Activated CD4-positive, alpha-beta T cell treated with anti-CD3 and anti-CD28 coated beads, Interleukin-2, amount 10 ng/mL, durations not matched to agents 24 days and 14 days (primary cell): ENCODE data around the gene DOLK. TPM values are rescaled to one million over a fixed set of nuclear protein-coding genes. Genes with fewer than 3 reads are reported as not detected.
A peak's percentile ranks its signal among the peaks of the same experiment; 100 is the strongest.

Experiments
- DNase-seq: peaks from one replicate; pipeline ENCODE4 v3.0.0; 2022
- H3K27ac Mint-ChIP-seq: one replicate; pipeline ENCODE4 v1.8.0; 2022; ENCODE audit warnings: mild to moderate bottlenecking, mixed read lengths
- H3K27me3 Mint-ChIP-seq: one replicate; pipeline ENCODE4 v1.8.0; 2022; ENCODE audit warnings: mixed read lengths
- H3K36me3 Mint-ChIP-seq: one replicate; pipeline ENCODE4 v1.8.0; 2022; ENCODE audit warnings: low read depth, mild to moderate bottlenecking, mixed read lengths
- H3K4me1 Mint-ChIP-seq: one replicate; pipeline ENCODE4 v1.8.0; 2021; ENCODE audit warnings: mixed read lengths
- H3K4me3 Mint-ChIP-seq: one replicate; pipeline ENCODE4 v1.8.0; 2022; ENCODE audit warnings: mild to moderate bottlenecking, moderate library complexity, mixed read lengths
- H3K9me3 Mint-ChIP-seq: one replicate; pipeline ENCODE4 v1.8.0; 2021; ENCODE audit warnings: mixed read lengths
- intact Hi-C: fragments of 100-400 bp; cut with micrococcal nuclease; formaldehyde crosslinking; loops from one replicate; pipeline ENCODE4 v1.15.1; 2023
- total RNA-seq: library from RNA; stranded (reverse); gene quantifications from 2 replicates; pipeline ENCODE4 v1.2.3, GENCODE V29; 2022

The DOLK gene
- total RNA-seq, 1 donor from 2014 or later: 15.2 TPM

GRCh38 chr9:128908372-128908771, 39.0 kb downstream of the DOLK start:
- DNase-seq: no peak
- Mint-ChIP-seq H3K4me3 (no peak overlapping the region), H3K4me1 (peaks cover 50% of the 10 kb centered on the region), H3K27ac (no peak overlapping the region), H3K9me3 (no peaks in the 10 kb centered on the region), H3K27me3 (no peaks in the 10 kb centered on the region), H3K36me3 (peaks cover 44% of the 10 kb centered on the region)
- intact Hi-C loops: no loop called here

- H3K36me3 Mint-ChIP-seq: peaks cover 31% of the 10 kb centered on the region
- no peak for DNase-seq
- no peak overlapping the region for H3K4me3 Mint-ChIP-seq
- intact Hi-C loops: no loop called here
- H3K4me1 Mint-ChIP-seq: peaks cover 47% of the 10 kb centered on the region
- H3K27ac Mint-ChIP-seq: peak overlapping the region; percentile 82
- H3K9me3 Mint-ChIP-seq: no peaks in the 10 kb centered on the region
- H3K27me3 Mint-ChIP-seq: no peaks in the 10 kb centered on the region
These were observed 40.7 kb downstream of the DOLK start for GRCh38 chr9:128906741-128907140.

GRCh38 chr9:128905964-128906363, 41.4 kb downstream of the DOLK start:
- peak overlapping the region; percentile 17 for H3K27ac Mint-ChIP-seq
- H3K4me3 Mint-ChIP-seq: no peak overlapping the region
- peaks cover 29% of the 10 kb centered on the region for H3K36me3 Mint-ChIP-seq
- H3K9me3 Mint-ChIP-seq: no peaks in the 10 kb centered on the region
- H3K27me3 Mint-ChIP-seq: no peaks in the 10 kb centered on the region
- peaks cover 41% of the 10 kb centered on the region for H3K4me1 Mint-ChIP-seq
- DNase-seq: no peak
- intact Hi-C loops: no loop called here

GRCh38 chr9:128903871-128904620, 43.4 kb downstream of the DOLK start:
- Mint-ChIP-seq H3K9me3 (no peaks in the 10 kb centered on the region), H3K4me3 (peak overlapping the region; percentile 76), H3K27ac (peak overlapping the region; percentile 89), H3K36me3 (peaks cover 24% of the 10 kb centered on the region), H3K27me3 (no peaks in the 10 kb centered on the region), H3K4me1 (peaks cover 48% of the 10 kb centered on the region)
- DNase-seq: no peak
- intact Hi-C loops: loop anchor here (5.0 kb wide), 1 partner anchor 447 kb away; the partner anchor contains the start of gene ODF2

- intact Hi-C loops: loop anchor here (5.0 kb wide), 1 partner anchor 446 kb away; the partner anchor contains the start of gene ODF2
- no peak for DNase-seq
- Mint-ChIP-seq H3K4me3 (peak overlapping the region; percentile 76), H3K27me3 (no peaks in the 10 kb centered on the region), H3K4me1 (peaks cover 53% of the 10 kb centered on the region), H3K36me3 (peaks cover 20% of the 10 kb centered on the region), H3K9me3 (no peaks in the 10 kb centered on the region), H3K27ac (peak overlapping the region; percentile 89)
These were observed 44.3 kb downstream of the DOLK start for GRCh38 chr9:128903079-128903461.

GRCh38 chr9:128902351-128903078, 44.9 kb downstream of the DOLK start:
- peak overlapping the region; percentile 76 for H3K4me3 Mint-ChIP-seq
- intact Hi-C loops: loop anchor here (1.0 to 5.0 kb wide), 3 partner anchors 10 to 445 kb away; partner anchors contain the start of genes LRRC8A and ODF2
- H3K9me3 Mint-ChIP-seq: no peaks in the 10 kb centered on the region
- no peaks in the 10 kb centered on the region for H3K27me3 Mint-ChIP-seq
- DNase-seq: peak; percentile 95
- H3K36me3 Mint-ChIP-seq: peaks cover 17% of the 10 kb centered on the region
- peaks cover 57% of the 10 kb centered on the region for H3K4me1 Mint-ChIP-seq
- peak overlapping the region; percentile 89 for H3K27ac Mint-ChIP-seq

GRCh38 chr9:128901822-128902221, 45.6 kb downstream of the DOLK start:
- H3K4me1 Mint-ChIP-seq: peaks cover 57% of the 10 kb centered on the region
- H3K9me3 Mint-ChIP-seq: no peaks in the 10 kb centered on the region
- H3K36me3 Mint-ChIP-seq: peaks cover 15% of the 10 kb centered on the region
- H3K27ac Mint-ChIP-seq: peak overlapping the region; percentile 89
- H3K4me3 Mint-ChIP-seq: peak overlapping the region; percentile 76
- no peaks in the 10 kb centered on the region for H3K27me3 Mint-ChIP-seq
- DNase-seq: no peak
- intact Hi-C loops: loop anchor here (1.0 to 5.0 kb wide), 3 partner anchors 10 to 445 kb away; partner anchors contain the start of genes LRRC8A and ODF2

GRCh38 chr9:128901379-128901778, 46.0 kb downstream of the DOLK start:
- no peak overlapping the region for H3K4me3 Mint-ChIP-seq
- peak overlapping the region; percentile 25 for H3K27ac Mint-ChIP-seq
- peaks cover 11% of the 10 kb centered on the region for H3K36me3 Mint-ChIP-seq
- intact Hi-C loops: loop anchor here (5.0 kb wide), 1 partner anchor 444 kb away; the partner anchor contains the start of gene ODF2
- no peaks in the 10 kb centered on the region for H3K27me3 Mint-ChIP-seq
- no peaks in the 10 kb centered on the region for H3K9me3 Mint-ChIP-seq
- peaks cover 54% of the 10 kb centered on the region for H3K4me1 Mint-ChIP-seq
- DNase-seq: no peak

GRCh38 chr9:128899566-128900322, 47.7 kb downstream of the DOLK start:
- Mint-ChIP-seq H3K4me3 (peak overlapping the region; percentile 62), H3K36me3 (peaks cover 18% of the 10 kb centered on the region), H3K27me3 (no peaks in the 10 kb centered on the region), H3K4me1 (peaks cover 63% of the 10 kb centered on the region), H3K27ac (peak overlapping the region; percentile 91), H3K9me3 (no peaks in the 10 kb centered on the region)
- DNase-seq: peak; percentile 82
- intact Hi-C loops: loop anchor here (5.0 kb wide), 1 partner anchor 442 kb away; the partner anchor contains the start of gene ODF2

- peak overlapping the region; percentile 62 for H3K4me3 Mint-ChIP-seq
- no peak for DNase-seq
- intact Hi-C loops: no loop called here
- H3K27me3 Mint-ChIP-seq: no peaks in the 10 kb centered on the region
- H3K4me1 Mint-ChIP-seq: peaks cover 61% of the 10 kb centered on the region
- H3K27ac Mint-ChIP-seq: peak overlapping the region; percentile 91
- H3K36me3 Mint-ChIP-seq: peaks cover 20% of the 10 kb centered on the region
- no peaks in the 10 kb centered on the region for H3K9me3 Mint-ChIP-seq
These were observed 48.4 kb downstream of the DOLK start for GRCh38 chr9:128898845-128899565.

- Mint-ChIP-seq H3K4me3 (peak overlapping the region; percentile 61), H3K4me1 (peaks cover 60% of the 10 kb centered on the region), H3K27me3 (no peaks in the 10 kb centered on the region), H3K36me3 (peaks cover 24% of the 10 kb centered on the region), H3K9me3 (no peaks in the 10 kb centered on the region), H3K27ac (peak overlapping the region; percentile 91)
- no peak for DNase-seq
- intact Hi-C loops: no loop called here
These were observed 49.0 kb downstream of the DOLK start for GRCh38 chr9:128898382-128898781.

- peaks cover 54% of the 10 kb centered on the region for H3K4me1 Mint-ChIP-seq
- H3K36me3 Mint-ChIP-seq: peaks cover 34% of the 10 kb centered on the region
- no peak overlapping the region for H3K4me3 Mint-ChIP-seq
- intact Hi-C loops: no loop called here
- DNase-seq: no peak
- H3K27ac Mint-ChIP-seq: no peak overlapping the region
- no peaks in the 10 kb centered on the region for H3K27me3 Mint-ChIP-seq
- H3K9me3 Mint-ChIP-seq: no peaks in the 10 kb centered on the region
These were observed 51.8 kb downstream of the DOLK start for GRCh38 chr9:128895556-128895955.
